Stimulated activated naive CD8-positive, alpha-beta T cell treated with anti-CD3 and anti-CD28 coated beads, Interleukin-15, amount 100 ng/mL, for 72 hours (primary cell): ENCODE measurements around the gene DHTKD1.
"Not testable (repeated sequence)": the region's sequence is repeated elsewhere in the genome, so short reads cannot be mapped to it uniquely, and the experiment has no call there.

Source experiments
- ATAC-seq: fragments of 150-1000 bp; cut with Tn5 transposase; 2 replicates; pipeline ENCODE4 v1.10.0; 2021; ENCODE audit warnings: mild to moderate bottlenecking, moderate library complexity
- DNase-seq, 2 donors: peaks; one replicate each; pipeline ENCODE4 v3.0.0; 2021 to 2022
- H3K27ac Mint-ChIP-seq, 2 donors: one replicate each; pipeline ENCODE4 v1.8.0; 2022; ENCODE audit warnings: mild to moderate bottlenecking in 2 of 2, mixed read lengths in 2 of 2, moderate library complexity in 2 of 2
- H3K27me3 Mint-ChIP-seq: one replicate; pipeline ENCODE4 v1.8.0; 2022; ENCODE audit warnings: mixed read lengths
- H3K4me1 Mint-ChIP-seq: one replicate; pipeline ENCODE4 v1.8.0; 2022; ENCODE audit warnings: mild to moderate bottlenecking, mixed read lengths
- H3K4me3 Mint-ChIP-seq, 2 donors: one replicate each; pipeline ENCODE4 v1.8.0; 2022; ENCODE audit warnings: mild to moderate bottlenecking in 2 of 2, mixed read lengths in 2 of 2, moderate library complexity in 1 of 2
- H3K9me3 Mint-ChIP-seq, 2 donors: one replicate each; pipeline ENCODE4 v1.8.0; 2022; ENCODE audit warnings: mixed read lengths in 2 of 2

Gene DHTKD1

GRCh38 chr10:12156367-12157123 lies 87.8 kb downstream of the DHTKD1 start:
- Mint-ChIP-seq H3K27me3 (no peaks in the 10 kb centered on the region), H3K27ac (no peak overlapping the region), H3K4me1 (peaks cover 6% of the 10 kb centered on the region), H3K9me3 (no peaks in the 10 kb centered on the region), H3K4me3 (no peak overlapping the region)
- DNase-seq (no peak), ATAC-seq (no peak)

GRCh38 chr10:12158111-12158510 lies 89.4 kb downstream of the DHTKD1 start:
- no peak overlapping the region for H3K27ac Mint-ChIP-seq
- ATAC-seq (no peak), DNase-seq (no peak)
- no peaks in the 10 kb centered on the region for H3K9me3 Mint-ChIP-seq
- peaks cover 6% of the 10 kb centered on the region for H3K4me1 Mint-ChIP-seq
- H3K27me3 Mint-ChIP-seq, result no peaks in the 10 kb centered on the region
- no peak overlapping the region for H3K4me3 Mint-ChIP-seq

GRCh38 chr10:12160664-12161063 lies 91.9 kb downstream of the DHTKD1 start:
- Mint-ChIP-seq H3K4me1 (no peaks in the 10 kb centered on the region), H3K4me3 (no peak overlapping the region), H3K27ac (peak overlapping the region in 1 of 2 donors; percentile 67), H3K27me3 (no peaks in the 10 kb centered on the region), H3K9me3 (no peaks in the 10 kb centered on the region)
- no peak for DNase-seq
- ATAC-seq, result no peak

- H3K27me3 Mint-ChIP-seq, result no peaks in the 10 kb centered on the region
- ATAC-seq, result no peak
- H3K4me3 Mint-ChIP-seq, result no peak overlapping the region
- peak overlapping the region in 1 of 2 donors; percentile 63 for H3K27ac Mint-ChIP-seq
- no peaks in the 10 kb centered on the region for H3K4me1 Mint-ChIP-seq
- no peaks in the 10 kb centered on the region for H3K9me3 Mint-ChIP-seq
- DNase-seq, result no peak
These were observed 94.2 kb downstream of the DHTKD1 start for GRCh38 chr10:12162927-12163326.

GRCh38 chr10:12164085-12164484 lies 95.3 kb downstream of the DHTKD1 start:
- Mint-ChIP-seq H3K4me3 (no peak overlapping the region), H3K27me3 (no peaks in the 10 kb centered on the region), H3K4me1 (no peaks in the 10 kb centered on the region), H3K9me3 (no peaks in the 10 kb centered on the region), H3K27ac (peak overlapping the region; percentile 40 to 60)
- no peak for ATAC-seq
- DNase-seq, result no peak

- Mint-ChIP-seq H3K4me3 (no peak overlapping the region), H3K4me1 (no peaks in the 10 kb centered on the region), H3K27me3 (no peaks in the 10 kb centered on the region), H3K9me3 (no peaks in the 10 kb centered on the region), H3K27ac (no peak overlapping the region)
- DNase-seq (no peak), ATAC-seq (no peak)
These were observed 96.3 kb downstream of the DHTKD1 start for GRCh38 chr10:12165036-12165435.

- no peaks in the 10 kb centered on the region for H3K9me3 Mint-ChIP-seq
- no peak for DNase-seq
- H3K4me3 Mint-ChIP-seq, result no peak overlapping the region
- H3K27ac Mint-ChIP-seq, result peak overlapping the region; percentile 37 to 48
- no peak for ATAC-seq
- H3K27me3 Mint-ChIP-seq, result no peaks in the 10 kb centered on the region
- no peaks in the 10 kb centered on the region for H3K4me1 Mint-ChIP-seq
These were observed 97.4 kb downstream of the DHTKD1 start for GRCh38 chr10:12165999-12166775.

- not testable (repeated sequence) for ATAC-seq, H3K9me3 Mint-ChIP-seq, H3K4me1 Mint-ChIP-seq, H3K4me3 Mint-ChIP-seq, H3K27me3 Mint-ChIP-seq, H3K27ac Mint-ChIP-seq, DNase-seq
These were observed 102.8 kb downstream of the DHTKD1 start for GRCh38 chr10:12171512-12171911.
